ENCODE data around the gene TMEM255B.

TMEM255B gene

GRCh38 chr13:113804017-113804702 lies 45.1 kb downstream of the TMEM255B start:
- no peak for DNase-seq (ENCODE audit: low spot score)

- DNase-seq (ENCODE audit: low spot score): no peak
These were observed 45.8 kb downstream of the TMEM255B start for GRCh38 chr13:113804703-113805430.

- no peak for DNase-seq (ENCODE audit: low spot score)
These were observed 46.5 kb downstream of the TMEM255B start for GRCh38 chr13:113805431-113806103.

- DNase-seq (ENCODE audit: low spot score): no peak
These were observed 47.1 kb downstream of the TMEM255B start for GRCh38 chr13:113806104-113806471.

- DNase-seq (ENCODE audit: low spot score): no peak
These were observed 47.5 kb downstream of the TMEM255B start for GRCh38 chr13:113806526-113806925.

- no peak for DNase-seq (ENCODE audit: low spot score)
These were observed 49.2 kb downstream of the TMEM255B start for GRCh38 chr13:113808058-113808834.

- no peak for DNase-seq (ENCODE audit: low spot score)
These were observed 50.9 kb downstream of the TMEM255B start for GRCh38 chr13:113809934-113810333.

- no peak for DNase-seq (ENCODE audit: low spot score)
These were observed 51.6 kb downstream of the TMEM255B start for GRCh38 chr13:113810640-113811039.

- no peak for DNase-seq (ENCODE audit: low spot score)
These were observed 52.3 kb downstream of the TMEM255B start for GRCh38 chr13:113811081-113811928.

GRCh38 chr13:113812178-113813040 lies 53.4 kb downstream of the TMEM255B start:
- no peak for DNase-seq (ENCODE audit: low spot score)

- DNase-seq (ENCODE audit: low spot score): no peak
These were observed 54.2 kb downstream of the TMEM255B start for GRCh38 chr13:113813070-113813748.

GRCh38 chr13:113813749-113814434 lies 54.9 kb downstream of the TMEM255B start:
- DNase-seq (ENCODE audit: low spot score): no peak

GRCh38 chr13:113814435-113814821 lies 55.4 kb downstream of the TMEM255B start:
- DNase-seq (ENCODE audit: low spot score): peak; percentile 78

- no peak for DNase-seq (ENCODE audit: low spot score)
These were observed 56.4 kb downstream of the TMEM255B start for GRCh38 chr13:113815151-113816058.

- DNase-seq (ENCODE audit: low spot score): peak; percentile 52
These were observed 57.4 kb downstream of the TMEM255B start for GRCh38 chr13:113816254-113816929.

- DNase-seq (ENCODE audit: low spot score): peak; percentile 82
These were observed 58.2 kb downstream of the TMEM255B start for GRCh38 chr13:113816946-113817859.

All from AG08396 (cell line).